ENCODE results near the gene MAPRE2. TPM values are rescaled to one million over a fixed set of nuclear protein-coding genes. Genes with fewer than 3 reads are reported as not detected.
"Not testable (repeated sequence)": the region's sequence is repeated elsewhere in the genome, so short reads cannot be mapped to it uniquely, and the experiment has no call there.

Gene MAPRE2
- total and polyA plus RNA-seq, 5 donors: 52.8 to 108 (median 89.8) TPM

GRCh38 chr18:35091841-35092240 is 50.6 kb downstream of the MAPRE2 start:
- Histone ChIP-seq H3K4me3 (ENCODE audit: low read length) (no peak overlapping the region), H3K27ac (ENCODE audit: low read length) (no peak overlapping the region), H3K4me1 (ENCODE audit: control insufficient read depth, insufficient read depth, low read length) (peaks cover 6% of the 10 kb centered on the region), H3K9me3 (ENCODE audit: control insufficient read depth, low read length) (no peaks in the 10 kb centered on the region), H3K27me3 (ENCODE audit: control insufficient read depth, insufficient read depth) (no peaks in the 10 kb centered on the region)
- ATAC-seq (no peak), DNase-seq (no peak)
- WGBS: 78% methylated on average over 2 of the region's 2 CpGs
- intact Hi-C loops (cut with DNase I): no loop called here

- WGBS: 100% methylated on average over 1 of the region's 1 CpG
- ATAC-seq (no peak), DNase-seq (no peak)
- Histone ChIP-seq H3K27me3 (ENCODE audit: control insufficient read depth, insufficient read depth) (no peaks in the 10 kb centered on the region), H3K4me1 (ENCODE audit: control insufficient read depth, insufficient read depth, low read length) (peaks cover 4% of the 10 kb centered on the region), H3K9me3 (ENCODE audit: control insufficient read depth, low read length) (no peaks in the 10 kb centered on the region), H3K27ac (ENCODE audit: low read length) (no peak overlapping the region), H3K4me3 (ENCODE audit: low read length) (no peak overlapping the region)
- intact Hi-C loops (cut with DNase I): no loop called here
Measured at GRCh38 chr18:35095983-35096676, 54.9 kb downstream of the MAPRE2 start.

GRCh38 chr18:35096677-35097011 is 55.4 kb downstream of the MAPRE2 start:
- Histone ChIP-seq H3K9me3 (ENCODE audit: control insufficient read depth, low read length) (no peaks in the 10 kb centered on the region), H3K27ac (ENCODE audit: low read length) (no peak overlapping the region), H3K4me1 (ENCODE audit: control insufficient read depth, insufficient read depth, low read length) (peaks cover 4% of the 10 kb centered on the region), H3K27me3 (ENCODE audit: control insufficient read depth, insufficient read depth) (no peaks in the 10 kb centered on the region), H3K4me3 (ENCODE audit: low read length) (no peak overlapping the region)
- intact Hi-C loops (cut with DNase I): no loop called here
- DNase-seq (no peak), ATAC-seq (no peak)

GRCh38 chr18:35097195-35097594 is 56.0 kb downstream of the MAPRE2 start:
- no peak overlapping the region for H3K27ac ChIP-seq (ENCODE audit: low read length)
- 97% methylated on average over 5 of the region's 5 CpGs for WGBS
- no peak for DNase-seq
- peaks cover 4% of the 10 kb centered on the region for H3K4me1 ChIP-seq (ENCODE audit: control insufficient read depth, insufficient read depth, low read length)
- H3K9me3 ChIP-seq (ENCODE audit: control insufficient read depth, low read length): no peaks in the 10 kb centered on the region
- intact Hi-C loops (cut with DNase I): no loop called here
- H3K4me3 ChIP-seq (ENCODE audit: low read length): no peak overlapping the region
- no peak for ATAC-seq
- H3K27me3 ChIP-seq (ENCODE audit: control insufficient read depth, insufficient read depth): no peaks in the 10 kb centered on the region

GRCh38 chr18:35097763-35098162 is 56.5 kb downstream of the MAPRE2 start:
- H3K27ac ChIP-seq (ENCODE audit: low read length): no peak overlapping the region
- DNase-seq (no peak), ATAC-seq (no peak)
- intact Hi-C loops (cut with DNase I): no loop called here
- H3K27me3 ChIP-seq (ENCODE audit: control insufficient read depth, insufficient read depth): no peaks in the 10 kb centered on the region
- H3K9me3 ChIP-seq (ENCODE audit: control insufficient read depth, low read length): no peaks in the 10 kb centered on the region
- peaks cover 4% of the 10 kb centered on the region for H3K4me1 ChIP-seq (ENCODE audit: control insufficient read depth, insufficient read depth, low read length)
- no peak overlapping the region for H3K4me3 ChIP-seq (ENCODE audit: low read length)
- WGBS: 95% methylated on average over 2 of the region's 2 CpGs

- DNase-seq: no peak
- intact Hi-C loops (cut with DNase I): no loop called here
- H3K27ac ChIP-seq (ENCODE audit: low read length): no peak overlapping the region
- H3K4me1 ChIP-seq (ENCODE audit: control insufficient read depth, insufficient read depth, low read length): no peaks in the 10 kb centered on the region
- H3K9me3 ChIP-seq (ENCODE audit: control insufficient read depth, low read length): no peaks in the 10 kb centered on the region
- no peak for ATAC-seq
- no peaks in the 10 kb centered on the region for H3K27me3 ChIP-seq (ENCODE audit: control insufficient read depth, insufficient read depth)
- no peak overlapping the region for H3K4me3 ChIP-seq (ENCODE audit: low read length)
Measured at GRCh38 chr18:35099911-35100310, 58.7 kb downstream of the MAPRE2 start.

GRCh38 chr18:35104391-35105051 is 63.3 kb downstream of the MAPRE2 start:
- 81% methylated on average over 5 of the region's 5 CpGs for WGBS
- DNase-seq: no peak
- Histone ChIP-seq H3K27ac (ENCODE audit: low read length) (no peak overlapping the region), H3K4me1 (ENCODE audit: control insufficient read depth, insufficient read depth, low read length) (no peaks in the 10 kb centered on the region), H3K27me3 (ENCODE audit: control insufficient read depth, insufficient read depth) (no peaks in the 10 kb centered on the region), H3K9me3 (ENCODE audit: control insufficient read depth, low read length) (no peaks in the 10 kb centered on the region), H3K4me3 (ENCODE audit: low read length) (no peak overlapping the region)
- intact Hi-C loops (cut with DNase I): no loop called here
- no peak for ATAC-seq

- Histone ChIP-seq H3K27ac (ENCODE audit: low read length) (no peak overlapping the region), H3K27me3 (ENCODE audit: control insufficient read depth, insufficient read depth) (no peaks in the 10 kb centered on the region), H3K4me1 (ENCODE audit: control insufficient read depth, insufficient read depth, low read length) (no peaks in the 10 kb centered on the region), H3K4me3 (ENCODE audit: low read length) (no peak overlapping the region), H3K9me3 (ENCODE audit: control insufficient read depth, low read length) (no peaks in the 10 kb centered on the region)
- no peak for ATAC-seq
- 63% methylated on average over 4 of the region's 4 CpGs for WGBS
- DNase-seq: no peak
- intact Hi-C loops (cut with DNase I): no loop called here
Measured at GRCh38 chr18:35106013-35106844, 65.0 kb downstream of the MAPRE2 start.

GRCh38 chr18:35106845-35107148 is 65.6 kb downstream of the MAPRE2 start:
- no peak overlapping the region for H3K4me3 ChIP-seq (ENCODE audit: low read length)
- H3K27me3 ChIP-seq (ENCODE audit: control insufficient read depth, insufficient read depth): no peaks in the 10 kb centered on the region
- DNase-seq: no peak
- no peak overlapping the region for H3K27ac ChIP-seq (ENCODE audit: low read length)
- no peak for ATAC-seq
- no peaks in the 10 kb centered on the region for H3K4me1 ChIP-seq (ENCODE audit: control insufficient read depth, insufficient read depth, low read length)
- 73% methylated on average over 2 of the region's 2 CpGs for WGBS
- no peaks in the 10 kb centered on the region for H3K9me3 ChIP-seq (ENCODE audit: control insufficient read depth, low read length)
- intact Hi-C loops (cut with DNase I): no loop called here

GRCh38 chr18:35107216-35107615 is 66.0 kb downstream of the MAPRE2 start:
- Histone ChIP-seq H3K9me3 (ENCODE audit: control insufficient read depth, low read length) (no peaks in the 10 kb centered on the region), H3K4me1 (ENCODE audit: control insufficient read depth, insufficient read depth, low read length) (no peaks in the 10 kb centered on the region), H3K4me3 (ENCODE audit: low read length) (no peak overlapping the region), H3K27ac (ENCODE audit: low read length) (no peak overlapping the region), H3K27me3 (ENCODE audit: control insufficient read depth, insufficient read depth) (no peaks in the 10 kb centered on the region)
- ATAC-seq (no peak), DNase-seq (no peak)
- intact Hi-C loops (cut with DNase I): no loop called here

GRCh38 chr18:35108088-35108487 is 66.9 kb downstream of the MAPRE2 start:
- ATAC-seq; H3K27me3 ChIP-seq (ENCODE audit: control insufficient read depth, insufficient read depth); intact Hi-C loops (cut with DNase I); H3K27ac ChIP-seq (ENCODE audit: low read length); H3K4me1 ChIP-seq (ENCODE audit: control insufficient read depth, insufficient read depth, low read length); DNase-seq; H3K4me3 ChIP-seq (ENCODE audit: low read length); H3K9me3 ChIP-seq (ENCODE audit: control insufficient read depth, low read length): not testable (repeated sequence)
- 98% methylated on average over 1 of the region's 1 CpG for WGBS

Measured in right cardiac atrium (tissue), 5 donors.